Measurements from ENCODE around the gene G6PC1.
"Not testable (repeated sequence)": the region's sequence is repeated elsewhere in the genome, so short reads cannot be mapped to it uniquely, and the experiment has no call there.

Gene G6PC1

GRCh38 chr17:42900460-42901331 lies at the start of gene G6PC1:
Gene G6PC1 (plus strand): TSS chr17:42900799. CDS start chr17:42900877, 78 bp downstream.
- DNase-seq (ENCODE audit: low read depth in 2 of 3, low spot score in 2 of 3) = no peak

- DNase-seq (ENCODE audit: low read depth in 2 of 3, low spot score in 2 of 3) = no peak
Observed at GRCh38 chr17:42850954-42851353, 49.6 kb upstream of the G6PC1 start, which contains the start of gene AOC3. Gene AOC3 (plus strand): TSS chr17:42851199. CDS start chr17:42851344, 145 bp downstream.

GRCh38 chr17:42851371-42852240 lies 49.0 kb upstream of the G6PC1 start:
- not testable (repeated sequence) for DNase-seq (ENCODE audit: low read depth in 2 of 3, low spot score in 2 of 3)

- DNase-seq (ENCODE audit: low read depth in 2 of 3, low spot score in 2 of 3) = no peak
Observed at GRCh38 chr17:42852351-42852750, 48.2 kb upstream of the G6PC1 start.

GRCh38 chr17:42853004-42853403 lies 47.6 kb upstream of the G6PC1 start:
- no peak for DNase-seq (ENCODE audit: low read depth in 2 of 3, low spot score in 2 of 3)

- DNase-seq (ENCODE audit: low read depth in 2 of 3, low spot score in 2 of 3) = no peak
Observed at GRCh38 chr17:42853597-42853967, 47.0 kb upstream of the G6PC1 start.

GRCh38 chr17:42853968-42854790 lies 46.4 kb upstream of the G6PC1 start:
- DNase-seq (ENCODE audit: low read depth in 2 of 3, low spot score in 2 of 3) = no peak

GRCh38 chr17:42855048-42855596 lies 45.5 kb upstream of the G6PC1 start:
- no peak for DNase-seq (ENCODE audit: low read depth in 2 of 3, low spot score in 2 of 3)

- DNase-seq (ENCODE audit: low read depth in 2 of 3, low spot score in 2 of 3) = not testable (repeated sequence)
Observed at GRCh38 chr17:42856093-42856492, 44.5 kb upstream of the G6PC1 start.

- DNase-seq (ENCODE audit: low read depth in 2 of 3, low spot score in 2 of 3) = not testable (repeated sequence)
Observed at GRCh38 chr17:42856516-42856915, 44.1 kb upstream of the G6PC1 start.

GRCh38 chr17:42857389-42857788 lies 43.2 kb upstream of the G6PC1 start:
- no peak for DNase-seq (ENCODE audit: low read depth in 2 of 3, low spot score in 2 of 3)

GRCh38 chr17:42865638-42866094 lies 34.9 kb upstream of the G6PC1 start:
- DNase-seq (ENCODE audit: low read depth in 2 of 3, low spot score in 2 of 3) = no peak

GRCh38 chr17:42866216-42866615 lies 34.4 kb upstream of the G6PC1 start:
- no peak for DNase-seq (ENCODE audit: low read depth in 2 of 3, low spot score in 2 of 3)

- no peak for DNase-seq (ENCODE audit: low read depth in 2 of 3, low spot score in 2 of 3)
Observed at GRCh38 chr17:42866631-42867575, 33.7 kb upstream of the G6PC1 start.

GRCh38 chr17:42867694-42868261 lies 32.8 kb upstream of the G6PC1 start:
- not testable (repeated sequence) for DNase-seq (ENCODE audit: low read depth in 2 of 3, low spot score in 2 of 3)

- no peak for DNase-seq (ENCODE audit: low read depth in 2 of 3, low spot score in 2 of 3)
Observed at GRCh38 chr17:42868338-42868737, 32.3 kb upstream of the G6PC1 start.

GRCh38 chr17:42871647-42872046 lies 29.0 kb upstream of the G6PC1 start:
- DNase-seq (ENCODE audit: low read depth in 2 of 3, low spot score in 2 of 3) = no peak

- DNase-seq (ENCODE audit: low read depth in 2 of 3, low spot score in 2 of 3) = no peak
Observed at GRCh38 chr17:42872251-42872965, 28.2 kb upstream of the G6PC1 start.
